Caki2 (cell line): ENCODE measurements around the gene IKZF5. TPM values are rescaled to one million over a fixed set of nuclear protein-coding genes. Genes with fewer than 3 reads are reported as not detected.

Source experiments
- DNase-seq: peaks from one replicate; pipeline ENCODE4 v3.0.0-alpha.2; 2015; ENCODE audit warnings: low read depth
- in situ Hi-C: cut with HindIII; loops from 2 replicates; pipeline ENCODE4 v1.10.0; 2016; ENCODE audit warnings: low sequenced_read_pairs, low pct_unique_long_range_greater_than_20kb, mixed read lengths
- total RNA-seq: library from RNA; depleted of rRNA; stranded (reverse); fragments of >200 nt; shearing (Covaris generic); gene quantifications from 2 replicates; pipeline ENCODE4 v1.2.3, GENCODE V29; 2014; ENCODE audit warnings: low replicate concordance

The IKZF5 gene
- total RNA-seq, 1 experiment from 2014 or later, result 0.57 TPM

DNA sequence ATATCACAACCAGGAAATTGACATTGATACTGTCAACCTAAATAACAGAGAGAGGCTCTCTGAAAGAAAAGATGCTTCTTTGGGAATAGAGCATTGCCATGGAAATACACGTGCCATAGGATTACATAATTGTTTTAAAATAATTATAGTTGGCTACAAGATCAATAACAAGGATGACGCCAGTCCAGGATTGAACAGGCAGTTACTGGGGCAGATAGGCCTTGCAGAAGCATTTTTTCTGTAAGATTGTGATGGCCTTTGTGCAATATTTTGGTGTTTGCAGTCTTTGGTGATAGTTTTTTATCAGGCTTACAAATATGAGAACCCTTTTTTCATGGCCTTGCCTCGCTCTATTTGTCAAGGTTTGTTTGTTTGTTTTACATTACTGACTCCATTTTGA lies 10.7 kb upstream of the IKZF5 start:
- no peak for DNase-seq
- in situ Hi-C loops, result no loop called here

DNA sequence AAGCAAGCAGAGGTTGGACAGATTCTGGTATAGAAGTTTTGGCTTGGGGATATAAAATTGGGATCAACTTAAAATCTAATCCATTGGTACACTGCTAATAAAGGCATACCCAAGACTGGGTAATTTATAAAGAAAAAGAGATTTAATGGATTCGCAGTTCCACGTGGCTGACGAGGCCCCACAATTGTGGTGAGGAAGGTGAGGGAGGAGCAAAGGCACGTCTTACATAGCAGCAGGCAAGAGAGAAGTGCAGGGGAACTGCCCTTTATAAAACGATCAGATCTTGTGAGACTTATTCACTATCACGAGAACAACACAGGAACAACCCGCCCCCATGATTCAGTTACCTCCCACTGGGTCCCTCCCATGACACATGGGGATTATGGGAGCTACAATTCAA lies 9.9 kb upstream of the IKZF5 start:
- in situ Hi-C loops, result no loop called here
- DNase-seq, result no peak

DNA sequence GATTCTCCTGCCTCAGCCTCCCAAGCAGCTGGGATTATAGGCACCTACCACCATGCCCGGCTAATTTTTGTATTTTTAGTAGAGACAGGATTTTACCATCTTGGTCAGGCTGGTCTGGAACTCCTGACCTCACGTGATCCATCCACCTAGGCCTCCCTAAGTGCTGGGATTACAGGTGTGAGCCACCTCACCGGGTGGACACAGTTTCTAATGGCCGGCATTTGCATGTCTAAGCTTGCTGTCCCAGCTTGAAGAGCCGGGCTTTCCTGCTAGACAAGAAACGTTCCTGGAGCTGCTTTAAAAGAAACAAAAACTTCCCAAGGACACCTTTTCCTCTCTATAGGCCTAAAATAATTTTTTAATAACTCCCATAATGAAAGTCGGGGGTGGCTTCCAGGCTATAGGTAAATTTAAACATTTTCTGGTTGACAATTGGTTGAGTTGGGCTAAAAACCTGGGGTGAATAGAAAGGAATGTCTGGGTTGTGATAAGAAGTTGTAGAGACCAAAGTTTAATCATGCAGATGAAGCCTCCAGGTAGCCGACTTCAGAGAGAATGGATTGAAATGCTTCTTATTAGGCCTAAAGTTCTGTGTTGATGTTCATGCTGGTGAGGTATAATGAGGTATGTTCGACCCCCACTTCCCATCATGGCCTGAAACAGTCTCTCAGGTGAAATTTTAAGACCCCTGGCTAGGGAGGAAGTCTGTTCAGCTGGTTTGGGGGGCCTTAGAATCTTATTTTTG lies 9.0 kb upstream of the IKZF5 start:
- in situ Hi-C loops, result no loop called here
- DNase-seq, result no peak

DNA sequence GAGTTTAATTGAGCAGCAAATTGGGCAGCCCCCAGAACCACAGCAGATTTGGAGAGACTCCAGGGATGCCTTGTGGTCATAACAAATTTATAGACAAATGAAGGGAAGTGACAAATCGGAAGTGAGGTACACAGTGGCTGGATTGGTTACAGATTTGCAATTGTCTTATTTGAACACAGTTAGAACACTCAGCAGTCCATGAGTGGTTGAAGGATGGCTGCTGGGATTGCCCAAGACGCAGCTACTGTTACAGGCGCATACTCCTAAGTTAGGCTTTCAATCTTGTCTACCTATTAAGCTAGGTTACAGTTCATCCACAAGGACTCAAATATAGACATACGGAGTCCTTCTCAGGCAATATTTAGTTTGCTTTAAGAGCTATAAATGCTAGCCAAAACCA lies 7.6 kb upstream of the IKZF5 start:
- in situ Hi-C loops, result no loop called here
- no peak for DNase-seq

DNA sequence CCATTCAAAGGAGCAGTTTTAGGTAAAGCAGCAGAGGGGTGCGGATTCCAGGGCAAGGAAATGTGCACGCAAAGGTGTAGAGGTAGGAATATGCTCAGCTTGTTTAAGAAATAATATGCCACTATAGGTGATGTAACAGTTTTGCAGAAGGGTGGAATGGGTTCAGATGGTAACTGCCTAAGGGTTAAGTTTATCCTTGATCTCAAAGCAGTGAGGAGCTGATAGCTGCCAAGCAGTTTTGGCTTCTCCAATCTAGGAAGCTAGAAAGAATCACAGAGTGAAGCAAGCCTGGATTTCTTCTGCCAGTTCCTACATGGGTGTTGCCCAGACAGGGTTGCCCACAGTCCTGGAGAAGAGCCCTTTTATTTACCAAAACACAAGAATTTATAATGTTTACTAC lies 6.2 kb upstream of the IKZF5 start:
- no peak for DNase-seq
- in situ Hi-C loops, result no loop called here

DNA sequence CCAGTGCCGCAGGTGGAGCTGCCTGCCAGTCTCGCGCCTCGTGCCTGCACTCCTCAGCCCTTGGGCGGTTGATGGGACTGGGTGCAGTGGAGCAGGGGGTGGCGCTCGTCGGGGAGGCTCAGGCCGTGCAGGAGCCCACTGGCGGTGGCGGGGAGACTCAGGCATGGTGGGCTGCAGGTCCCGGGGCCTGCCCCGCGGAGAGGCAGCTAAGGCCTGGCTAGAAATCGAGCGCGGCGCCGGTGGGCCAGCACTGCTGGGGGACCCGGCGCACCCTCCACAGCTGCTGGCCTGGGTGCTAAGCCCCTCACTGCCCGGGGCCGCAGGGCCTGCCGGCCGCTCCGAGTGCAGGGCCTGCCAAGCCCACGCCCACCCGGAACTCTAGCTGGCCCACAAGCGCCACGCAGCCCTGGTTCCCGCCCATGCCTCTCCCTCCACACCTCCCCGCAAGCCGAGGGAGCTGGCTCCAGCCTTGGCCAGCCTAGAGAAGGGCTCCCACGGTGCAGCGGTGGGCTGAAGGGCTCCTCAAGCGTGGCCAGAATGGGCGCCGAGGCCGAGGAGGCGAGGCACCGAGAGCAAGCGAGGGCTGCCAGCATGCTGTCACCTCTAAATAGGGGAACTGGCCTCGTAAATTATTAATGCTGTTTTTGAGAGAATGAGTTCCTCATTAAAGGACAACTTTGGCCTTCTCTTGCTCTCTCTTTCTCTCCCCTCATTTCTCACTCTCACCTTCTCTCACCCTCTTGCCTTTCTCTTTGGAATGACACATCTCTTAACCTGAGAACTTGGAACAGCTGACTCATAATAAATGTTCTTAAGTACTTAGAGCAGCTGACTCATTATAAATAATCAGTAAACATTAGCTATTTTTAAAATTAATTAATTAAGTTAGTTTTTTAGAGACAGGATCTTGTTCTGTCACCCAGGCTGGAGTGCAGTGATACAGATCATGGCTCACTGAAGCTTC lies 5.1 kb upstream of the IKZF5 start:
- in situ Hi-C loops, result no loop called here
- no peak for DNase-seq

DNA sequence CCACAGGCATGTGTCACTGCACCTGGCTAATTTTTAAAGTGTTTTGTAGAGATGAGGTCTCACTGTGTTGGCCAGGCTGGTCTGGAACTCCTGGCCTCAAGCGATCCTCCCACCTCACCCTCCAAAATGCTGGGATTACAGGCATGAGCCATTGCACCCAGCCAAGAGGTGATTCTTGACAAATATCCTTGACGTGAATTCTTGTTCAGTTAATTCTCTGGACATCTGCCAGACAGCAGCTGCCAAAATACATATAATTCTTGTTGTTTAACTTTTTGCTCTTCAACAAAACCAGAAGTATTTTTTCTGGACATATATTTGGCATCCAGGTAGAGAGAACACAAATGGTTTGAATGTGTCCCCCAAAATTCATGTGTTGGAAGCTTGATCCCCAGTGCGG lies 3.4 kb upstream of the IKZF5 start:
- in situ Hi-C loops, result no loop called here
- DNase-seq, result no peak

DNA sequence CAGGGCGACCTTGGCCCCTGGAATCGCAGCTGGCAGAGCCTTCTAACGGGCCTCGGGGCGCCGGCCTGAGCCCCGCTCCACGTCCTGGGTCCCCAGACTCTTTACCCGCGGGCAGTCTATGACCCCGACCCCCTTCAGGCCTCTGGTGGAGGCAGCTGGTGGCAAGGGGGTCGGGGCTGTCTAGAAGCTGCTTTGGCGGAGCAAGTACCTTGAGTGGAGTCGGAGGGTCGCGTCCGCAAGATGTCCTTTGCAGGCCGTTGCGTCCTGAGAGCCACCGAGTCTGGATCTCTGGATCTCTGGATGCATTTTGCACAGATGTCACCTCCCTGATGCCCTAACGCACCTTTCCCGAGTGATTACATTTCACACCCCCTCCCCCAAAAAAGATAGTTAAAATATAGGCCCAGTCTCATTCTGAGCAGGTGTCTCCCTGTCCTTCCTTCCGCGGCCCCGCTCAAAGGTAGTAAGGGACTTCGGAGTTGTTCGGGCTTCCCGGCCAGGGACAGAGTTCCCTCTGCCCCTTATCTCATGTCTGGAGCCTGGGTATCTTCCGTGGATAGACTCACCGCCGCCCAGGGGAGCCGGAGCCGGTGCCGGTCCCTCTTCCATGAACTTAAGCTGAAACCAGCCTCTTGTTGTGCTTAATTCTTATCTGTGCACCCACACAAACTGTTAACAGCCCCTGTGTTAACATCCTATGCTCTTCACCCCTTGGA lies 668 bp upstream of the IKZF5 start:
- in situ Hi-C loops, result no loop called here
- peak; percentile 14 for DNase-seq

DNA sequence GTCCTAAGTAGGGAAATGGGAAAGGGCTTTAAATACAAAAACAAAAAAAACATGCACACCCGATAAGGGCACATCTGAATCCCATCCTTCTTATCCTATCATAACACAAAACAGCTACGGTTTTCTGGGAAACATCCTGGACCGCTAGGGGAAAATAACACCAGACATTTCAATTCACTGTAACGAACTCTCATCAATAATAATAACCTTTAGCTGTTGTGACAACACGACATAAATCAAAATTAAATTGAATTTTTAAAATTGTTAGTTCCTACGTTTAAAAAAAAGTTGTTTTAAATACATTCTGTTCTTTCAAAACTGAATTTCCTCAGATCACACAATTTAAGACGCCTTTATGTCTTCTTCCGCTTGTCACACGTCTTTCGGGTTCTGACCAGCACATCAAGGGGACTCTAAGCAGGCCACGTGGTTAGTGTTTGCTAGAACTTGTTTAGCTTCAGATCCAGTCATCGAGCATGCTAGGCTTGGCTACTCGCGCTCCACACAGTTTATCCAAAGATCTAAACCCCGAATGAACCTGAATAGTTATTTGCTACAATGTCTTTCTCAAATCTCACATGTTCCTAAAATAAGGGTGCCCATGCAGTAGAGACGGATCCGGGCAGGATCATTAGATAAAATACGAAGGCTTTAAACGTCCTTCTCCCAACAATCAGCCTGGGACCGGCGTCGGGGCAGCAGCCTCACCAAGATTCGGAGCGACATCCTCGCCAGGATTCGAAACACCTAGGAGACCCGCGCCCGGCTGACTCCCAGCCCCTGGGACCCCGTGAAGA lies 839 bp downstream of the IKZF5 start:
- in situ Hi-C loops, result no loop called here
- peak; percentile 37 for DNase-seq

DNA sequence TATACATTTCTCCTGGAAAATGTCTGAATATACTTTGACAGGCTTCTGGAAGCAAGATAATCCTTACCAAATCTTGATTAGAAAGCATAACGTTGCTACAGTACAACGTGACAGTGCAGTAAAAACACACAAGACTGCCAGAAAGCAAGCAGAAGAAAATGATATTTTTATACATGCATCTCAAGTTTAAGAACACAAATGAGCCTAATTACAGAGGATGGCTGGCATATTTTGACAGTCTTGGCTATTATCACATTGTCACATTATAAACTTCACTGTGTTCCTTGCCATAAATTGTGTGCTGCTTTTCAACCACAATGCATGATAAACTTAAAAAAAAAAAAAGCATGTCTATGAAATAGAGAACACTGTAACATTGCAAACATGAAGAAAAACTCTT lies 4.3 kb downstream of the IKZF5 start:
- in situ Hi-C loops, result no loop called here
- no peak for DNase-seq

DNA sequence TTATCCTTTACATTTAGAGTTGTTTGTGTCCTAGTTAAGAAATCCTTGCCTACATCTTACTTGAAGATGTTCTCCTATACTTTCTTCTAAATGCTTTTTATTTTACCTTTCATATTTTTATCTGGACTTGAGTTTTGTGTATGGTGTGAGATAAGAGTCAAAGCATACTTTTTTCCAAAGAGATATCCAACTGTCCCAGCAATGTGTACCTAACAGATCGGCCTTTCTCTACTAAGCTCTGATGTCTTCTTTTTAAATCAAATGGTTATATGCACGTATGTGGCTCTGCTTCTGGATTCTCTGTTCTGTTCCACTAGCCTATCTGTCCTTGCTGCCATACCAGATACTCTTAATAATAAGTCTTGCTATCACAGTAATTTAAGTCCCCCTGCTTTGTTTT lies 7.2 kb downstream of the IKZF5 start:
- DNase-seq, result no peak
- in situ Hi-C loops, result no loop called here

DNA sequence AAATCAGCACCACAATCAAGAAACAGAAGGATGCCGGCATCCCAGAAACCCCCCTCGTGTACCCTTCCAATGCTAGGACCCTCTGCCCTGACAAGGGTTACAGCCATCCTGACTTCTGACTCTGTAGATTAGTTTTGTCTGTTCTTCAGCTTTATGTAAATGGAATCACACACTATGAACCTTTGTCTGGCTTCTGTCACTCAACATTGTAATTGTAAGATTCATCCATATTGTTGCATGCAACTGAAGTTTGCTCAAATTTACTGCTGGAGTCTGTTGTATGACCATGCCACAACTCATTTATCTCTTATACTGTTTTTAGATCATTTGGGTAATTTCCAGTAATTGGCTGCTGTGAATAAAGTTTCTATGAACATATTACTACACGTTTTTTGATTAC lies 8.4 kb downstream of the IKZF5 start:
- no peak for DNase-seq
- in situ Hi-C loops, result no loop called here

DNA sequence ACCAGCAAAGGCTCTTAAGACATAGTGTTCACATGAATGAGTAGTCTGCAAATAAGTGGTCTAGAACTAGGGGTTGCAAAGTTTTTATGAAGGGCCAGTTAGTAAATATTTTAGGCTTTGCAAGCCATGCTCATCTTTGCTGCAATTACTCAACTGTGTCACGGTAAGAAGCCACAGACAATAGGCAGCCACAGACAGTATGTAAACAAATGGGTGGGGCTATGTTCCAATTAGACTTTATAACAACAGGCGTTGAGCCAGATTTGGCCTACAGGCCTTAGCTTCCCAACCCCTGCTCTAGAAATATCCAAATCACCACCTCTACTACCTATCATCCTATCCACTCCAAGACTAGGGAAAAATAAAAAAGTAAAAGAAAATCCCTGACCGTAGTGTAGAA lies 9.2 kb downstream of the IKZF5 start:
- in situ Hi-C loops, result no loop called here
- DNase-seq, result no peak

DNA sequence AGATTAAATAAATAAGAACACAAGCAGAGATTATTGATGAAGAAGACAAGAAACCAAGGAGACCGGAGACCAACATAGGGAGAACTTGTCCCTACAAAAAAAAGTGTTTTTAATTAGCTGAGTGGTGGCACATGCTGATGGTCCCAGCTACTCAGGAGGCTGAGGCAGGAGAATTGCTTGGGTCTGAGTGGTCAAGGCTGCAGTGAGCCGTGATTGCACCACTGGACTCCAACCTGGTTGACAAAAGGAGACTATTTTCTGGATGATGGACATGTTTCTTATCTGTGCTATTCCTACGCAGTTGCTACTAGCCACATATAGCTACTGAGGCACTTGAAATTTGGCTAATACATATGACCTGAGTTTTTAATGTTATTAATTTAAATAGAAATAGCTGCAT lies 9.7 kb downstream of the IKZF5 start:
- in situ Hi-C loops, result no loop called here
- no peak for DNase-seq

DNA sequence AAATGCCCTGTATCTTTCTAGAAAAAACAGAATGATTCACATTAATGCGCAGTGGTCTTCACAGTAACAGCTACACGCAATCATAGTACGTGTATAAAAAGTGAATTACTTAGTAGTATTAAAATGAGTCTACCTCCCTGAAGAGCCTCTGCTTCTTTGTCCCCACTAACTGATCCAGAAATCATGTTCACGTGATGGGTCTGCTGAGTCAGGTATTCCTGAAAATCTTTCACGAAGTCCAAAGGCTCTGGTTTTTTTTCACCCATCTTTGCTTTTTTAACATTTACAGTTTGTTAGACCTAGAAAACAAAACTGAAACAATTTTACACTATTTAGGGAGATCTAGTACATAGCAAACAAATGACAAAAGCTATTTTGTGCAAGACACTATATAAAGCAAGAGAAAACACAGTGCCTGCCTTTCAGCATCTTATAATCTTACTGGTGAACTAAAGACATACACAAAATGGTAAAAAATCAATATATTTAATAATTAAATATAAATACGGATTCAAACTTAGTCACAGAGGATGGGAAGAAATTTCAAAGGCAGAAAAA lies 10.2 kb downstream of the IKZF5 start:
- in situ Hi-C loops, result no loop called here
- no peak for DNase-seq

DNA sequence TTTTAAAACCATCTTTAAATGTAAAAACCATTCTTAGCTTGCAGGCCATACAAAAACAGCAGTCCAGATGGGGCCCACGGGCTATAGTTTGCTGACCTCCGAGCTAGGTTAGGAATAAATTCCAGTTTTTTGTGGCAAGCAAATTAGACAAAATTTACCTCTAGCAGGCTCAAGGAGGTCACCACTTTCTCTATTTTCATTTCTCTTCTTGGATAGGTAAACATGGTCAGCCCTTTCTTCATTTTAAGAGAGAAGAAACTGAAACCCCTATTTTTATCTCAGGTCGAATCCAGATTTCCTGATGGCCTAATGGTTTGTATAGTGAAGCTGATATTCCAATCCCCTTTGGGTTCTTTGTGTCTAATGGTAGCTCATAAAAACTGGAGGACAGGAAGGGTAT lies 10.7 kb downstream of the IKZF5 start:
- no peak for DNase-seq
- in situ Hi-C loops, result no loop called here

DNA sequence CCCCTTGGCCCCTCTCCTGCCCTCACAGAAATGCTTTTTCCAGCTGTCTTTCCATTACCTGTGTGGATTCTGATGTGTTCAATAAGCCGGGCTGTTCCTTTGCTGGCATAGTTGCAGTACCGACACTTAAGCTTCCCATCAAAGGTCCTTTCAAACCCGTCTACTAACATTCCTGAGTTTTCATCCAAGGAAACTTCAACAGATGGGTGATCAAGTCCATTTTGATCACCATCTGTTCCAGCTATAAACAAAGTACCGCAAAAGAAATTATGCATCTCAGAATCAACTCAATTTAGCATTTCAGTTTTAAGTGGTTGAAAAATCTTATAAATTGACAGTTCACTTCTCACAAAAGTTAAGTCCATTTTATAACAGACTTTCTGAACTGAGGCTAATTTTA lies 12.7 kb downstream of the IKZF5 start:
- in situ Hi-C loops, result no loop called here
- no peak for DNase-seq

DNA sequence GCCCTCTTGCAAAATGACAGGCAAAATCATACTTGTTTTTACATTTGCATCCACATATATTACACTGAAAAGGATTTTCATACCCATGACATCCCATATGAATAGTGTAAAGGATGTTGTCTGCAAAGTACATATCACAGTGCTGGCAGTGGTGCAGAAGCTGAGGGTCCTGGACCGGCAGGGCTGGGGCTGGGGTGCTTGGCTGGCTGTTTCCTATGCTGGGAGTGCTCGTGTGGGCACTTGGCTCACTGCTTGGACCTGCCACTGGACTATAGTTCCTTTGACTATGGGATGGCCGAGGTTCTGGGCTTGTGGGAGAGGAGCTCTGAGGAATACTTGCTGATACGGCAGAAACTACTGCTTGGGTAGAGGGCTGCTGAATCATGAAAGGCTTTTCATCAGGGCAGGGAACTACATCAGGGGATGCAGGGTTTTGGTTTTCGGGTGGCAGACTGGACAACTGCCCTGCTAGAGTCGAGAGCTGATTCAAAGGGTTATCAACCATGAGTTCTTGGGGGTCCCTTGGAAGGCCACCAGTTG lies 14.7 kb downstream of the IKZF5 start:
- DNase-seq, result no peak
- in situ Hi-C loops, result no loop called here
